ENCODE measurements around the gene SEC24D.
A peak's percentile ranks its signal among the peaks of the same experiment; 100 is the strongest.
"Not testable (repeated sequence)": the region's sequence is repeated elsewhere in the genome, so short reads cannot be mapped to it uniquely, and the experiment has no call there.

SEC24D gene

DNA sequence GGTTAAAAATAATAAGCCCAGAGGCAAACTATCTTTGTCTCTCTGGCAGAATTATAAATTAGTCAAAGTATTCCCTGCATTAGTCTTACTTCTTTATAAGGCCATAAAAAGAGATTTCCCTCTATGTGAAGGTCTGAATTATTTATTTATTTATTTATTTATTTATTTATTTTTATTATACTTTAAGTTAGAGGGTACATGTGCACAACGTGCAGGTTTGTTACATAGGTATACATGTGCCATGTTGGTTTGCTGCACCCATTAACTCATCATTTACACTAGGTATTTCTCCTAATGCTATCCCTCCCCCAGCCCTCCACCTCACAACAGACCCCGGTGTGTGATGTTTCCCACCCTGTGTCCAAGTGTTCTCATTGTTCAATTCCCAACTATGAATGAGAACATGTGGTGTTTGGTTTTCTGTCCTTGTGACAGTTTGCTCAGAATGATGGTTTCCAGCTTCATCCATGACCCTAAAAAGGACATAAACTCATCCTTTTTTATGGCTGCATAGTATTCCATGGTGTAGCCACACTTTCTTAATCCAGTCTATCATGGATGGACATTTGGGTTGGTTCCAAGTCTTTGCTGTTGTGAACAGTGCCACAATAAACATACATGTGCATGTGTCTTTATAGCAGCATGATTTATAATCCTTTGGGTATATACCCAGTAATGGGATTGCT is 58.8 kb downstream of the SEC24D start:
- H3K4me3 ChIP-seq (ENCODE audit: low read depth, low read length); H3K36me3 ChIP-seq (ENCODE audit: control insufficient read depth in 2 of 2, insufficient read depth in 1 of 2, low read length in 2 of 2); H3K4me1 ChIP-seq (ENCODE audit: control insufficient read depth, insufficient read depth, low read length); CTCF ChIA-PET; POLR2A ChIA-PET; H3K27ac ChIP-seq (ENCODE audit: extremely low read depth, low read depth, low read length); H3K9me3 ChIP-seq (ENCODE audit: control insufficient read depth, insufficient read depth, low read depth, low read length): not testable (repeated sequence)
- TF ChIP-seq ZNF140 (tag by site-specific recombination; IDR thresholded peaks at IDR 0.05) (peak; percentile 59; the same call in 1 of the 2 replicates), ZNF433 (tag by site-specific recombination; IDR thresholded peaks at IDR 0.05; ENCODE audit: low read depth) (peak; percentile 59; the same call in 1 of the 2 replicates), ZNF426 (tag by site-specific recombination; IDR thresholded peaks at IDR 0.05) (peak; percentile 77), ZNF146 (tag by site-specific recombination; IDR thresholded peaks at IDR 0.05) (peak; percentile 74), ZNF623 (tag by site-specific recombination; IDR thresholded peaks at IDR 0.05) (peak; percentile 65), ZNF654 (tag by site-specific recombination; IDR thresholded peaks at IDR 0.05; ENCODE audit: low read depth) (peak; percentile 32; the same call in 1 of the 2 replicates), ZNF555 (tag by site-specific recombination; conservative IDR thresholded peaks at IDR 0.05) (peak; percentile 76), ZXDB (tag by site-specific recombination; IDR thresholded peaks at IDR 0.05) (peak; percentile 51; the same call in 1 of the 2 replicates), ZNF664 (tag by site-specific recombination; IDR thresholded peaks at IDR 0.05) (0 out of 2 replicates have a peak, but pooled peaks have one; percentile 23), ZNF510 (tag by site-specific recombination; IDR thresholded peaks at IDR 0.05; ENCODE audit: insufficient replicate concordance) (peak; percentile 25), ZNF560 (tag by site-specific recombination; IDR thresholded peaks at IDR 0.05; ENCODE audit: borderline replicate concordance) (0 out of 2 replicates have a peak, but pooled peaks have one; percentile 30), ZNF394 (tag by site-specific recombination; IDR thresholded peaks at IDR 0.05; ENCODE audit: borderline replicate concordance) (peak; percentile 92), ZNF404 (tag by site-specific recombination; IDR thresholded peaks at IDR 0.05) (0 out of 2 replicates have a peak, but pooled peaks have one; percentile 51), ZNF202 (tag by site-specific recombination; IDR thresholded peaks at IDR 0.05; ENCODE audit: borderline replicate concordance) (0 out of 2 replicates have a peak, but pooled peaks have one; percentile 24), ZBTB8A (tag by site-specific recombination; IDR thresholded peaks at IDR 0.05) (peak; percentile 60)
- TF ChIP-seq, protein P1, sequence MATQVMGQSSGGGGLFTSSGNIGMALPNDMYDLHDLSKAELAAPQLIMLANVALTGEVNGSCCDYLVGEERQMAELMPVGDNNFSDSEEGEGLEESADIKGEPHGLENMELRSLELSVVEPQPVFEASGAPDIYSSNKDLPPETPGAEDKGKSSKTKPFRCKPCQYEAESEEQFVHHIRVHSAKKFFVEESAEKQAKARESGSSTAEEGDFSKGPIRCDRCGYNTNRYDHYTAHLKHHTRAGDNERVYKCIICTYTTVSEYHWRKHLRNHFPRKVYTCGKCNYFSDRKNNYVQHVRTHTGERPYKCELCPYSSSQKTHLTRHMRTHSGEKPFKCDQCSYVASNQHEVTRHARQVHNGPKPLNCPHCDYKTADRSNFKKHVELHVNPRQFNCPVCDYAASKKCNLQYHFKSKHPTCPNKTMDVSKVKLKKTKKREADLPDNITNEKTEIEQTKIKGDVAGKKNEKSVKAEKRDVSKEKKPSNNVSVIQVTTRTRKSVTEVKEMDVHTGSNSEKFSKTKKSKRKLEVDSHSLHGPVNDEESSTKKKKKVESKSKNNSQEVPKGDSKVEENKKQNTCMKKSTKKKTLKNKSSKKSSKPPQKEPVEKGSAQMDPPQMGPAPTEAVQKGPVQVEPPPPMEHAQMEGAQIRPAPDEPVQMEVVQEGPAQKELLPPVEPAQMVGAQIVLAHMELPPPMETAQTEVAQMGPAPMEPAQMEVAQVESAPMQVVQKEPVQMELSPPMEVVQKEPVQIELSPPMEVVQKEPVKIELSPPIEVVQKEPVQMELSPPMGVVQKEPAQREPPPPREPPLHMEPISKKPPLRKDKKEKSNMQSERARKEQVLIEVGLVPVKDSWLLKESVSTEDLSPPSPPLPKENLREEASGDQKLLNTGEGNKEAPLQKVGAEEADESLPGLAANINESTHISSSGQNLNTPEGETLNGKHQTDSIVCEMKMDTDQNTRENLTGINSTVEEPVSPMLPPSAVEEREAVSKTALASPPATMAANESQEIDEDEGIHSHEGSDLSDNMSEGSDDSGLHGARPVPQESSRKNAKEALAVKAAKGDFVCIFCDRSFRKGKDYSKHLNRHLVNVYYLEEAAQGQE (tag by site-specific recombination; IDR thresholded peaks at IDR 0.05): peak; percentile 72; the same call in 1 of the 2 replicates
- TF ChIP-seq, protein P2, sequence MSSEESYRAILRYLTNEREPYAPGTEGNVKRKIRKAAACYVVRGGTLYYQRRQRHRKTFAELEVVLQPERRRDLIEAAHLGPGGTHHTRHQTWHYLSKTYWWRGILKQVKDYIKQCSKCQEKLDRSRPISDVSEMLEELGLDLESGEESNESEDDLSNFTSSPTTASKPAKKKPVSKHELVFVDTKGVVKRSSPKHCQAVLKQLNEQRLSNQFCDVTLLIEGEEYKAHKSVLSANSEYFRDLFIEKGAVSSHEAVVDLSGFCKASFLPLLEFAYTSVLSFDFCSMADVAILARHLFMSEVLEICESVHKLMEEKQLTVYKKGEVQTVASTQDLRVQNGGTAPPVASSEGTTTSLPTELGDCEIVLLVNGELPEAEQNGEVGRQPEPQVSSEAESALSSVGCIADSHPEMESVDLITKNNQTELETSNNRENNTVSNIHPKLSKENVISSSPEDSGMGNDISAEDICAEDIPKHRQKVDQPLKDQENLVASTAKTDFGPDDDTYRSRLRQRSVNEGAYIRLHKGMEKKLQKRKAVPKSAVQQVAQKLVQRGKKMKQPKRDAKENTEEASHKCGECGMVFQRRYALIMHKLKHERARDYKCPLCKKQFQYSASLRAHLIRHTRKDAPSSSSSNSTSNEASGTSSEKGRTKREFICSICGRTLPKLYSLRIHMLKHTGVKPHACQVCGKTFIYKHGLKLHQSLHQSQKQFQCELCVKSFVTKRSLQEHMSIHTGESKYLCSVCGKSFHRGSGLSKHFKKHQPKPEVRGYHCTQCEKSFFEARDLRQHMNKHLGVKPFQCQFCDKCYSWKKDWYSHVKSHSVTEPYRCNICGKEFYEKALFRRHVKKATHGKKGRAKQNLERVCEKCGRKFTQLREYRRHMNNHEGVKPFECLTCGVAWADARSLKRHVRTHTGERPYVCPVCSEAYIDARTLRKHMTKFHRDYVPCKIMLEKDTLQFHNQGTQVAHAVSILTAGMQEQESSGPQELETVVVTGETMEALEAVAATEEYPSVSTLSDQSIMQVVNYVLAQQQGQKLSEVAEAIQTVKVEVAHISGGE (tag by site-specific recombination; conservative IDR thresholded peaks at IDR 0.05; ENCODE audit: low read depth): peak; percentile 78
- TF ChIP-seq, protein P3, sequence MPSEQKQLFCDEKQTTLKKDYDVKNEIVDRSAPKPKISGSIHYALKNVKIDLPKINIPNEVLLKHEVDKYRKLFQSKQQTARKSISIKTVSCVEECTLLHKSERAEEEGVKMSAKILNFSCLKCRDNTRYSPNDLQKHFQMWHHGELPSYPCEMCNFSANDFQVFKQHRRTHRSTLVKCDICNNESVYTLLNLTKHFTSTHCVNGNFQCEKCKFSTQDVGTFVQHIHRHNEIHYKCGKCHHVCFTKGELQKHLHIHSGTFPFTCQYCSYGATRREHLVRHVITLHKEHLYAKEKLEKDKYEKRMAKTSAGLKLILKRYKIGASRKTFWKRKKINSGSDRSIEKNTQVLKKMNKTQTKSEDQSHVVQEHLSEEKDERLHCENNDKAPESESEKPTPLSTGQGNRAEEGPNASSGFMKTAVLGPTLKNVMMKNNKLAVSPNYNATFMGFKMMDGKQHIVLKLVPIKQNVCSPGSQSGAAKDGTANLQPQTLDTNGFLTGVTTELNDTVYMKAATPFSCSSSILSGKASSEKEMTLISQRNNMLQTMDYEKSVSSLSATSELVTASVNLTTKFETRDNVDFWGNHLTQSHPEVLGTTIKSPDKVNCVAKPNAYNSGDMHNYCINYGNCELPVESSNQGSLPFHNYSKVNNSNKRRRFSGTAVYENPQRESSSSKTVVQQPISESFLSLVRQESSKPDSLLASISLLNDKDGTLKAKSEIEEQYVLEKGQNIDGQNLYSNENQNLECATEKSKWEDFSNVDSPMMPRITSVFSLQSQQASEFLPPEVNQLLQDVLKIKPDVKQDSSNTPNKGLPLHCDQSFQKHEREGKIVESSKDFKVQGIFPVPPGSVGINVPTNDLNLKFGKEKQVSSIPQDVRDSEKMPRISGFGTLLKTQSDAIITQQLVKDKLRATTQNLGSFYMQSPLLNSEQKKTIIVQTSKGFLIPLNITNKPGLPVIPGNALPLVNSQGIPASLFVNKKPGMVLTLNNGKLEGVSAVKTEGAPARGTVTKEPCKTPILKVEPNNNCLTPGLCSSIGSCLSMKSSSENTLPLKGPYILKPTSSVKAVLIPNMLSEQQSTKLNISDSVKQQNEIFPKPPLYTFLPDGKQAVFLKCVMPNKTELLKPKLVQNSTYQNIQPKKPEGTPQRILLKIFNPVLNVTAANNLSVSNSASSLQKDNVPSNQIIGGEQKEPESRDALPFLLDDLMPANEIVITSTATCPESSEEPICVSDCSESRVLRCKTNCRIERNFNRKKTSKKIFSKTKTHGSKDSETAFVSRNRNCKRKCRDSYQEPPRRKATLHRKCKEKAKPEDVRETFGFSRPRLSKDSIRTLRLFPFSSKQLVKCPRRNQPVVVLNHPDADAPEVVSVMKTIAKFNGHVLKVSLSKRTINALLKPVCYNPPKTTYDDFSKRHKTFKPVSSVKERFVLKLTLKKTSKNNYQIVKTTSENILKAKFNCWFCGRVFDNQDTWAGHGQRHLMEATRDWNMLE (tag by site-specific recombination; conservative IDR thresholded peaks at IDR 0.05; ENCODE audit: low read depth): peak; percentile 82

Measured in HEK293 (cell line).